HepG2 (cell line): Measurements from ENCODE around the gene RPH3AL. TPM values are rescaled to one million over a fixed set of nuclear protein-coding genes. Genes with fewer than 3 reads are reported as not detected.
A peak's percentile ranks its signal among the peaks of the same experiment; 100 is the strongest.

Source experiments
- ARNT ChIP-seq: fragments of 450-650 bp; IDR thresholded peaks from 2 replicates; pipeline ENCODE4 v1.6.1; 2017
- CBX5 ChIP-seq: sonication (generic); formaldehyde crosslinking; IDR thresholded peaks from 2 replicates; pipeline ENCODE4 v1.4.0; 2020; ENCODE audit warnings: missing genetic modification reagents, borderline replicate concordance
- HIVEP1 ChIP-seq: sonication (generic); formaldehyde crosslinking; IDR thresholded peaks from 2 replicates; pipeline ENCODE4 v1.4.0; 2020; ENCODE audit warnings: mild to moderate bottlenecking, missing genetic modification reagents
- KLF16 ChIP-seq, 2 experiments: sonication (generic) in 1 of 2; formaldehyde crosslinking in 1 of 2; IDR thresholded peaks; 2 replicates each; pipeline versions ENCODE4 v1.6.1 to v1.8.0; 2016 to 2023; ENCODE audit warnings: missing genetic modification reagents in 2 of 2, missing compliant biosample characterization in 1 of 2
- MTA1 ChIP-seq: sonication (generic); formaldehyde crosslinking; IDR thresholded peaks from 2 replicates; pipeline ENCODE4 v1.4.0; 2020; ENCODE audit warnings: missing genetic modification reagents, mild to moderate bottlenecking, borderline replicate concordance
- RFXANK ChIP-seq: IDR thresholded peaks from 2 replicates; pipeline ENCODE4 v1.6.1; 2016
- SAP130 ChIP-seq: IDR thresholded peaks from 2 replicates; pipeline ENCODE4 v1.6.1; 2016; ENCODE audit warnings: low read depth
- SMAD3 ChIP-seq: sonication (generic); formaldehyde crosslinking; IDR thresholded peaks from 2 replicates; pipeline ENCODE4 v1.4.0; 2020; ENCODE audit warnings: missing genetic modification reagents
- ZNF230 ChIP-seq: sonication (generic); formaldehyde crosslinking; IDR thresholded peaks from 2 replicates; pipeline ENCODE4 v1.4.0; 2020; ENCODE audit warnings: mild to moderate bottlenecking, missing genetic modification reagents
- ZNF264 ChIP-seq: sonication (generic); formaldehyde crosslinking; IDR thresholded peaks from 2 replicates; pipeline ENCODE4 v1.4.0; 2020; ENCODE audit warnings: missing genetic modification reagents
- ZNF543 ChIP-seq: sonication (generic); formaldehyde crosslinking; IDR thresholded peaks from 2 replicates; pipeline ENCODE4 v1.4.0; 2020; ENCODE audit warnings: mild to moderate bottlenecking, missing genetic modification reagents
- ZNF746 ChIP-seq: sonication (generic); formaldehyde crosslinking; IDR thresholded peaks from 2 replicates; pipeline ENCODE4 v1.8.0; 2022; ENCODE audit warnings: mild to moderate bottlenecking, missing genetic modification reagents
- polyA plus RNA-seq, 8 experiments: library from polyadenylated mRNA; depleted of rRNA in 3 of 8; stranded (reverse) in 7 of 8; unstranded in 1 of 8; fragments of >200 nt; fragmentation: Illumina TruSeq in 4 of 8; extraction: Trizol in 4 of 8; gene quantifications; 2 replicates each; pipeline versions ENCODE4 v1.2.1 to v1.2.3, GENCODE V29; 2011 to 2016; ENCODE audit warnings: low read depth in 4 of 8, missing spikeins in 1 of 8, mixed read lengths in 1 of 8; ENCODE audit not compliant: insufficient read depth in 1 of 8
- total RNA-seq, 5 experiments: library from RNA; depleted of rRNA; stranded (reverse); fragments of >200 nt; fragmentation: Illumina TruSeq; extraction: Trizol; gene quantifications; 2 replicates each; pipeline ENCODE4 v1.2.3, GENCODE V29; 2016; ENCODE audit warnings: low read depth in 1 of 5
- TF ChIP-seq, protein P1 (sequence below): sonication (generic); formaldehyde crosslinking; IDR thresholded peaks from 2 replicates; pipeline ENCODE4 v1.4.0; 2020; ENCODE audit warnings: mild to moderate bottlenecking, missing genetic modification reagents, borderline replicate concordance
- TF ChIP-seq, protein P2 (sequence below): IDR thresholded peaks from 2 replicates; pipeline ENCODE4 v1.6.1; 2016; ENCODE audit warnings: low read depth, control low read depth
- TF ChIP-seq, protein P3 (sequence below): sonication (generic); formaldehyde crosslinking; IDR thresholded peaks from 2 replicates; pipeline ENCODE4 v1.4.0; 2020; ENCODE audit warnings: mild to moderate bottlenecking, missing genetic modification reagents
- TF ChIP-seq, protein P4 (sequence below): sonication (generic); formaldehyde crosslinking; IDR thresholded peaks from 2 replicates; pipeline ENCODE4 v1.8.0; 2022; ENCODE audit warnings: low read depth, missing genetic modification reagents
- TF ChIP-seq, protein P5 (sequence below): IDR thresholded peaks from 2 replicates; pipeline ENCODE4 v1.6.1; 2016; ENCODE audit warnings: mild to moderate bottlenecking, missing biosample characterization, missing genetic modification reagents
- TF ChIP-seq, protein P6 (sequence below): sonication (generic); formaldehyde crosslinking; IDR thresholded peaks from 2 replicates; pipeline ENCODE4 v1.4.0; 2020; ENCODE audit warnings: mild to moderate bottlenecking, missing genetic modification reagents
- TF ChIP-seq, protein P7 (sequence below): IDR thresholded peaks from 2 replicates; pipeline ENCODE4 v1.6.1; 2016; ENCODE audit warnings: missing genetic modification reagents, missing compliant biosample characterization
- TF ChIP-seq, protein P8 (sequence below): conservative IDR thresholded peaks from 2 replicates; pipeline ENCODE4 v1.6.1; 2018; ENCODE audit warnings: missing genetic modification reagents

Gene RPH3AL
- total and polyA plus RNA-seq, 2 of the 13 experiments (the other 11 are each of a cell fraction or from before 2014, with no cell fraction given): 7.8 to 16.4 TPM

DNA sequence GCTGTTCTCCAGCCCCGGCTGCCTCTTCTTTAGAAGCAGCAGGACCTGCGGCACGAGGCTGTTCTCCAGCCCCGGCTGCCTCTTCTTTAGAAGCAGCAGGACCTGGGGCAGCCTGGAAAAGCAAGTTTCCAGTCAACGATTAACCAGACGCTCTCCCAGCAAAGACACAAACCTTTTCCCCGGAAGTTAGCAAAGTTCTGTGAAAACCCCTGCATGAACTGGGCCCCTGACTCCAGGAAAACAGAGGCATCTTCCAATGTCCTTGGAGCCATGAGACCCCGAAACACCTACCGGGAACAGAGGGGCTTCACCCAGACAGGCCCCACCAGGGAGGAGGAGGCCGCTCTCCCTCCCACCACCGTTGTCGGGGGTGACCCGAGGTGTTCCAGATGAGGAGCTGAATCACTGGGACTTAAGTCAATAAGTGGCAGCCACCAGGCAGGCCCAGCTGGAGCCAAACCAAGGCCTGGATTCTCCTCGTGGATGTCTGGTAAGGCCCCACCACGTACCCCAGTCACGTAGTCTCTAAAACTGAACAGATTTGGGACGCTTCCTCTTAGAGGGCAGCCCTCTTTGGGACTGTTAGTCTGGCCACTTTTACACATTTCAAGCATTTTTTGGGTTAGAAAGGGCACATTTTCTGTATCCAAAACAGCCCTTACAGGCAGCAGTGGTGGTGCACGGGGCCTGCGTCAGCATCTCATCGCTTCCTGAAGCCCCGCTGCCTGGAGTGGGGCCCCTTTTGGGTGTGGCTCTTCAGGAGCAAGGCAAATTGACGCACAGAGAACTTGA lies at the start of gene RPH3AL (continued):
- peak; percentile 86 for TF ChIP-seq ZNF543 (CRISPR knock-in tag)
- no peak for TF ChIP-seq ZNF746 (CRISPR knock-in tag)
- TF ChIP-seq, protein P1, sequence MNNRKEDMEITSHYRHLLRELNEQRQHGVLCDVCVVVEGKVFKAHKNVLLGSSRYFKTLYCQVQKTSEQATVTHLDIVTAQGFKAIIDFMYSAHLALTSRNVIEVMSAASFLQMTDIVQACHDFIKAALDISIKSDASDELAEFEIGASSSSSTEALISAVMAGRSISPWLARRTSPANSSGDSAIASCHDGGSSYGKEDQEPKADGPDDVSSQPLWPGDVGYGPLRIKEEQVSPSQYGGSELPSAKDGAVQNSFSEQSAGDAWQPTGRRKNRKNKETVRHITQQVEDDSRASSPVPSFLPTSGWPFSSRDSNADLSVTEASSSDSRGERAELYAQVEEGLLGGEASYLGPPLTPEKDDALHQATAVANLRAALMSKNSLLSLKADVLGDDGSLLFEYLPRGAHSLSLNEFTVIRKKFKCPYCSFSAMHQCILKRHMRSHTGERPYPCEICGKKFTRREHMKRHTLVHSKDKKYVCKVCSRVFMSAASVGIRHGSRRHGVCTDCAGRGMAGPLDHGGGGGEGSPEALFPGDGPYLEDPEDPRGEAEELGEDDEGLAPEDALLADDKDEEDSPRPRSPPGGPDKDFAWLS: no peak
- TF ChIP-seq, protein P2, sequence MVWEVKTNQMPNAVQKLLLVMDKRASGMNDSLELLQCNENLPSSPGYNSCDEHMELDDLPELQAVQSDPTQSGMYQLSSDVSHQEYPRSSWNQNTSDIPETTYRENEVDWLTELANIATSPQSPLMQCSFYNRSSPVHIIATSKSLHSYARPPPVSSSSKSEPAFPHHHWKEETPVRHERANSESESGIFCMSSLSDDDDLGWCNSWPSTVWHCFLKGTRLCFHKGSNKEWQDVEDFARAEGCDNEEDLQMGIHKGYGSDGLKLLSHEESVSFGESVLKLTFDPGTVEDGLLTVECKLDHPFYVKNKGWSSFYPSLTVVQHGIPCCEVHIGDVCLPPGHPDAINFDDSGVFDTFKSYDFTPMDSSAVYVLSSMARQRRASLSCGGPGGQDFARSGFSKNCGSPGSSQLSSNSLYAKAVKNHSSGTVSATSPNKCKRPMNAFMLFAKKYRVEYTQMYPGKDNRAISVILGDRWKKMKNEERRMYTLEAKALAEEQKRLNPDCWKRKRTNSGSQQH (CRISPR knock-in tag): peak; percentile 95
- peak; percentile 68; the same call in 1 of the 2 replicates for TF ChIP-seq MTA1
- no peak for TF ChIP-seq ARNT
- no peak for TF ChIP-seq CBX5 (CRISPR knock-in tag)
- TF ChIP-seq, protein P3, sequence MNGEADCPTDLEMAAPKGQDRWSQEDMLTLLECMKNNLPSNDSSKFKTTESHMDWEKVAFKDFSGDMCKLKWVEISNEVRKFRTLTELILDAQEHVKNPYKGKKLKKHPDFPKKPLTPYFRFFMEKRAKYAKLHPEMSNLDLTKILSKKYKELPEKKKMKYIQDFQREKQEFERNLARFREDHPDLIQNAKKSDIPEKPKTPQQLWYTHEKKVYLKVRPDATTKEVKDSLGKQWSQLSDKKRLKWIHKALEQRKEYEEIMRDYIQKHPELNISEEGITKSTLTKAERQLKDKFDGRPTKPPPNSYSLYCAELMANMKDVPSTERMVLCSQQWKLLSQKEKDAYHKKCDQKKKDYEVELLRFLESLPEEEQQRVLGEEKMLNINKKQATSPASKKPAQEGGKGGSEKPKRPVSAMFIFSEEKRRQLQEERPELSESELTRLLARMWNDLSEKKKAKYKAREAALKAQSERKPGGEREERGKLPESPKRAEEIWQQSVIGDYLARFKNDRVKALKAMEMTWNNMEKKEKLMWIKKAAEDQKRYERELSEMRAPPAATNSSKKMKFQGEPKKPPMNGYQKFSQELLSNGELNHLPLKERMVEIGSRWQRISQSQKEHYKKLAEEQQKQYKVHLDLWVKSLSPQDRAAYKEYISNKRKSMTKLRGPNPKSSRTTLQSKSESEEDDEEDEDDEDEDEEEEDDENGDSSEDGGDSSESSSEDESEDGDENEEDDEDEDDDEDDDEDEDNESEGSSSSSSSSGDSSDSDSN (CRISPR knock-in tag): peak; percentile 67
- peak; percentile 86 for TF ChIP-seq HIVEP1 (CRISPR knock-in tag)
- peak in 1 of 2 experiments; percentile 65; a peak in 2 of 4 replicates for TF ChIP-seq KLF16 (CRISPR knock-in tag; IDR thresholded peaks at IDR 0.05)
- TF ChIP-seq, protein P4, sequence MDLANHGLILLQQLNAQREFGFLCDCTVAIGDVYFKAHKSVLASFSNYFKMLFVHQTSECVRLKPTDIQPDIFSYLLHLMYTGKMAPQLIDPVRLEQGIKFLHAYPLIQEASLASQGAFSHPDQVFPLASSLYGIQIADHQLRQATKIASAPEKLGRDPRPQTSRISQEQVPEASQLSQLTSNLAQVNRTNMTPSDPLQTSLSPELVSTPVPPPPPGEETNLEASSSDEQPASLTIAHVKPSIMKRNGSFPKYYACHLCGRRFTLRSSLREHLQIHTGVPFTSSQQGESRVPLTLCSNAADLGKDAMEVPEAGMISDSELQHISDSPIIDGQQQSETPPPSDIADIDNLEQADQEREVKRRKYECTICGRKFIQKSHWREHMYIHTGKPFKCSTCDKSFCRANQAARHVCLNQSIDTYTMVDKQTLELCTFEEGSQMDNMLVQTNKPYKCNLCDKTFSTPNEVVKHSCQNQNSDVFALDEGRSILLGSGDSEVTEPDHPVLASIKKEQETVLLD: no peak
- TF ChIP-seq SAP130 (CRISPR knock-in tag): peak; percentile 79
- TF ChIP-seq, protein P5, sequence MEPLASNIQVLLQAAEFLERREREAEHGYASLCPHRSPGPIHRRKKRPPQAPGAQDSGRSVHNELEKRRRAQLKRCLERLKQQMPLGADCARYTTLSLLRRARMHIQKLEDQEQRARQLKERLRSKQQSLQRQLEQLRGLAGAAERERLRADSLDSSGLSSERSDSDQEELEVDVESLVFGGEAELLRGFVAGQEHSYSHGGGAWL (CRISPR knock-in tag): peak; percentile 27; the same call in 1 of the 2 replicates
- TF ChIP-seq, protein P6, sequence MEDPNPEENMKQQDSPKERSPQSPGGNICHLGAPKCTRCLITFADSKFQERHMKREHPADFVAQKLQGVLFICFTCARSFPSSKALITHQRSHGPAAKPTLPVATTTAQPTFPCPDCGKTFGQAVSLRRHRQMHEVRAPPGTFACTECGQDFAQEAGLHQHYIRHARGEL (CRISPR knock-in tag): no peak
- TF ChIP-seq SMAD3 (CRISPR knock-in tag): peak; percentile 62; the same call in 1 of the 2 replicates
- TF ChIP-seq, protein P7, sequence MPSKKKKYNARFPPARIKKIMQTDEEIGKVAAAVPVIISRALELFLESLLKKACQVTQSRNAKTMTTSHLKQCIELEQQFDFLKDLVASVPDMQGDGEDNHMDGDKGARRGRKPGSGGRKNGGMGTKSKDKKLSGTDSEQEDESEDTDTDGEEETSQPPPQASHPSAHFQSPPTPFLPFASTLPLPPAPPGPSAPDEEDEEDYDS: peak; percentile 95
- TF ChIP-seq ZNF264: peak; percentile 72
- TF ChIP-seq, protein P8, sequence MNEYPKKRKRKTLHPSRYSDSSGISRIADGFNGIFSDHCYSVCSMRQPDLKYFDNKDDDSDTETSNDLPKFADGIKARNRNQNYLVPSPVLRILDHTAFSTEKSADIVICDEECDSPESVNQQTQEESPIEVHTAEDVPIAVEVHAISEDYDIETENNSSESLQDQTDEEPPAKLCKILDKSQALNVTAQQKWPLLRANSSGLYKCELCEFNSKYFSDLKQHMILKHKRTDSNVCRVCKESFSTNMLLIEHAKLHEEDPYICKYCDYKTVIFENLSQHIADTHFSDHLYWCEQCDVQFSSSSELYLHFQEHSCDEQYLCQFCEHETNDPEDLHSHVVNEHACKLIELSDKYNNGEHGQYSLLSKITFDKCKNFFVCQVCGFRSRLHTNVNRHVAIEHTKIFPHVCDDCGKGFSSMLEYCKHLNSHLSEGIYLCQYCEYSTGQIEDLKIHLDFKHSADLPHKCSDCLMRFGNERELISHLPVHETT (CRISPR knock-in tag): no peak
- TF ChIP-seq RFXANK: no peak
- peak; percentile 86; the same call in 1 of the 2 replicates for TF ChIP-seq ZNF230 (CRISPR knock-in tag)
